ENCODE results near the gene SNX22. TPM values are rescaled to one million over a fixed set of nuclear protein-coding genes. Genes with fewer than 3 reads are reported as not detected.

SNX22 gene
- total and polyA plus RNA-seq, 2 donors (not counting 1 experiment from before 2014, with no cell fraction given) = 0.17 TPM; not detected in 1

- H3K27ac ChIP-seq (ENCODE audit: insufficient read depth, low read length) = no peak overlapping the region
- no peaks in the 10 kb centered on the region for H3K9me3 ChIP-seq (ENCODE audit: control insufficient read depth, insufficient read depth, low read depth, low read length)
- H4K20me1 ChIP-seq (ENCODE audit: control insufficient read depth, extremely low read depth, insufficient read depth, low read length) = no peaks in the 10 kb centered on the region
- no peak overlapping the region for H2AFZ ChIP-seq (ENCODE audit: low read length)
- H3K4me1 ChIP-seq (ENCODE audit: control insufficient read depth, extremely low read depth, insufficient read depth, low read length) = no peaks in the 10 kb centered on the region
- no peak overlapping the region for H3K9ac ChIP-seq (ENCODE audit: insufficient read depth, low read length)
- H3K36me3 ChIP-seq (ENCODE audit: control insufficient read depth, insufficient read depth, low read length) = no peaks in the 10 kb centered on the region
- H3K27me3 ChIP-seq (ENCODE audit: control insufficient read depth, insufficient read depth, low read length) = no peaks in the 10 kb centered on the region
- no peaks in the 10 kb centered on the region for H3K79me2 ChIP-seq (ENCODE audit: control insufficient read depth, insufficient read depth, low read length)
- TF ChIP-seq EZH2 (IDR thresholded peaks at IDR 0.05; ENCODE audit: low read length, missing control alignments) = no peak
- DNase-seq (ENCODE audit: low read depth in 2 of 2) = no peak
- no peak overlapping the region for H3K4me3 ChIP-seq (replicated peaks in 1 of 4; ENCODE audit: control extremely low read depth in 1 of 4, insufficient read depth in 1 of 4, low read depth in 3 of 4, low read length in 4 of 4)
- no peak overlapping the region for H3K4me2 ChIP-seq (ENCODE audit: extremely low read depth, insufficient read depth, low read length)
These were observed 40.7 kb downstream of the SNX22 start for GRCh38 chr15:64191971-64192830.

- Histone ChIP-seq H3K4me3 (replicated peaks in 1 of 4; ENCODE audit: control extremely low read depth in 1 of 4, insufficient read depth in 1 of 4, low read depth in 3 of 4, low read length in 4 of 4) (no peak overlapping the region), H3K79me2 (ENCODE audit: control insufficient read depth, insufficient read depth, low read length) (no peaks in the 10 kb centered on the region), H2AFZ (ENCODE audit: low read length) (no peak overlapping the region), H3K9ac (ENCODE audit: insufficient read depth, low read length) (no peak overlapping the region), H3K27ac (ENCODE audit: insufficient read depth, low read length) (no peak overlapping the region), H4K20me1 (ENCODE audit: control insufficient read depth, extremely low read depth, insufficient read depth, low read length) (no peaks in the 10 kb centered on the region), H3K4me1 (ENCODE audit: control insufficient read depth, extremely low read depth, insufficient read depth, low read length) (no peaks in the 10 kb centered on the region), H3K36me3 (ENCODE audit: control insufficient read depth, insufficient read depth, low read length) (no peaks in the 10 kb centered on the region), H3K4me2 (ENCODE audit: extremely low read depth, insufficient read depth, low read length) (no peak overlapping the region), H3K9me3 (ENCODE audit: control insufficient read depth, insufficient read depth, low read depth, low read length) (no peaks in the 10 kb centered on the region), H3K27me3 (ENCODE audit: control insufficient read depth, insufficient read depth, low read length) (no peaks in the 10 kb centered on the region)
- TF ChIP-seq CTCF (conservative IDR thresholded peaks at IDR 0.05 in 1 of 2, IDR thresholded peaks at IDR 0.05 in 1 of 2; ENCODE audit: low read depth in 1 of 2, low read length in 2 of 2) = no peak
- TF ChIP-seq EZH2 (IDR thresholded peaks at IDR 0.05; ENCODE audit: low read length, missing control alignments) = no peak
- DNase-seq (ENCODE audit: low read depth in 2 of 2) = no peak
These were observed 42.4 kb downstream of the SNX22 start for GRCh38 chr15:64193971-64194370.

DNA sequence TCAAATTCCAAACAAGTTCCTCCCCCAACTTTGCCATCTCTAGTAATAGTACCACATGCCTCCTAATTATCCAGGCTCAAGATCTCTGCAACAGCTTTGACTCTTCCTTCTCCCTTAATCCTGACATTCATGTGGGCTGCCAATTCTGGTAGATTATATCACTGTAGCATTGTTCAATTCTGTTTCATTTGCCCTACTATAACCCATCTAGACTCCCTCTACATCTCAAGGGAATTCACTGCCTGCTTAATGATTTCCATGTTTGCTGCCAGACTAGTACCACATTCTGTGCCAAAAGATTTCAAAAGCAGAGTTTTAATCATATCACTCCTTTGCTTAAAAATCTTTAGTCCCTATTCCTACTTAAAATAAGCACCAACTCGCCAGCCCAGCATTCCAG, 45.9 kb downstream of the SNX22 start:
- Histone ChIP-seq H3K27me3 (ENCODE audit: control insufficient read depth, insufficient read depth, low read length) (no peaks in the 10 kb centered on the region), H3K79me2 (ENCODE audit: control insufficient read depth, insufficient read depth, low read length) (no peaks in the 10 kb centered on the region), H2AFZ (ENCODE audit: low read length) (no peak overlapping the region), H3K27ac (ENCODE audit: insufficient read depth, low read length) (no peak overlapping the region), H3K4me2 (ENCODE audit: extremely low read depth, insufficient read depth, low read length) (no peak overlapping the region), H3K36me3 (ENCODE audit: control insufficient read depth, insufficient read depth, low read length) (peaks cover 2% of the 10 kb centered on the region), H3K4me3 (replicated peaks in 1 of 4; ENCODE audit: control extremely low read depth in 1 of 4, insufficient read depth in 1 of 4, low read depth in 3 of 4, low read length in 4 of 4) (no peak overlapping the region), H3K9me3 (ENCODE audit: control insufficient read depth, insufficient read depth, low read depth, low read length) (no peaks in the 10 kb centered on the region), H3K4me1 (ENCODE audit: control insufficient read depth, extremely low read depth, insufficient read depth, low read length) (no peaks in the 10 kb centered on the region), H4K20me1 (ENCODE audit: control insufficient read depth, extremely low read depth, insufficient read depth, low read length) (no peaks in the 10 kb centered on the region), H3K9ac (ENCODE audit: insufficient read depth, low read length) (no peak overlapping the region)
- no peak for TF ChIP-seq CTCF (conservative IDR thresholded peaks at IDR 0.05 in 1 of 2, IDR thresholded peaks at IDR 0.05 in 1 of 2; ENCODE audit: low read depth in 1 of 2, low read length in 2 of 2)
- DNase-seq (ENCODE audit: low read depth in 2 of 2) = peak in 1 of 2 donors; percentile 15
